GM12878 (cell line): ENCODE measurements around the gene NAT9.

Experiments
- CTCF ChIP-seq, 3 experiments: IDR thresholded peaks in 2 of 3; conservative IDR thresholded peaks in 1 of 3; 2 replicates each; pipeline ENCODE4 v1.5.1; 2011; ENCODE audit warnings: low read depth in 3 of 3, low read length in 3 of 3, mild to moderate bottlenecking in 3 of 3, control low read depth in 2 of 3, moderate library complexity in 2 of 3, inconsistent platforms in 1 of 3, mixed read lengths in 1 of 3; ENCODE audit not compliant: control insufficient read depth in 2 of 3, insufficient read depth in 1 of 3; ENCODE audit errors: extremely low read depth in 1 of 3
- MYC ChIP-seq: IDR thresholded peaks from 2 replicates; pipeline ENCODE4 v1.6.1; 2011; ENCODE audit warnings: mild to moderate bottlenecking, low read length, moderate library complexity, inconsistent platforms; ENCODE audit not compliant: insufficient read depth, insufficient replicate concordance, insufficient read length, severe bottlenecking
- POLR2A ChIP-seq: IDR thresholded peaks from 2 replicates; pipeline ENCODE4 v1.6.1; 2011; ENCODE audit warnings: low read depth, mild to moderate bottlenecking, low read length
- TAF1 ChIP-seq: IDR thresholded peaks from 2 replicates; pipeline ENCODE4 v1.6.1; 2011; ENCODE audit warnings: mild to moderate bottlenecking, low read depth, low read length, borderline replicate concordance
- TF ChIP-seq, protein P1 (sequence below): IDR thresholded peaks from 2 replicates; pipeline ENCODE4 v1.6.1; 2011; ENCODE audit warnings: low read depth, low read length, improper control_type of control experiment, borderline replicate concordance

DNA sequence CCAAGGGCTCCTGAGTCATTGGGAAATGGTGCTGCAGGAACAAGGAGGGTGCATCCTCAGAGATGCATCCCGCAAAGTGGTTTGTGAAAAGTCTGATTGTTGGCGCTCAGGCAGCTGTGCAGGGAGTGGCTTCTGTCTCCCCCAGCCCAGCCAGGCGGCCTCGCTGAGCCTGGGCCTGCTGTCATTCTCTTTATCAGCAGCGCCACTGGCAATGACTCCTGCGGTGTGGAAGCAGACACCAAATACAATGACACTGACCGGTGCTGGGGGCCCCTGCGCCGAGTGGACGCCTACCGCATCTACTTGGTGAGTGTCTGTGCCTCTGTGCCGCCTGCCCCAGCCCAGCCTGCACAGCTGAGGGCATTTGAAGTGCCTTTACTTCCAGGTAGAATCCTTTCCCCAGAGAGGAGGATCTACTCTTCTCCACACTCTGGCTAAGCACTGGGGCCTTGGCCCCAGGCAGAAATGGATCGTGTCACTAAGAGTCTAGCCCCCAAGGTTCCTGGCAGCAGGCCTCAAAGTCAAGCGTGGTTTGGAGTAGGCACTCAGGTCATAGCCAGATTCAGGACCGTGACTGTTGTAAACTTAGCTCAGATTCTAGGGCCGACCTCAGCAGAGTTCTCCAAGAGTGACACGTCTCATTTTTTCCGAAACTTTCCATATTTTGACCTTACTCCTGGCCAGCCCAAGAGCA is 19.3 kb upstream of the NAT9 start:
- TF ChIP-seq CTCF (IDR thresholded peaks at IDR 0.05 in 2 of 3, conservative IDR thresholded peaks at IDR 0.05 in 1 of 3; ENCODE audit: control insufficient read depth in 2 of 3, extremely low read depth in 1 of 3, insufficient read depth in 1 of 3, low read depth in 3 of 3, low read length in 3 of 3) (no peak), POLR2A (no peak), TAF1 (no peak), MYC (no peak)
- TF ChIP-seq, protein P1, sequence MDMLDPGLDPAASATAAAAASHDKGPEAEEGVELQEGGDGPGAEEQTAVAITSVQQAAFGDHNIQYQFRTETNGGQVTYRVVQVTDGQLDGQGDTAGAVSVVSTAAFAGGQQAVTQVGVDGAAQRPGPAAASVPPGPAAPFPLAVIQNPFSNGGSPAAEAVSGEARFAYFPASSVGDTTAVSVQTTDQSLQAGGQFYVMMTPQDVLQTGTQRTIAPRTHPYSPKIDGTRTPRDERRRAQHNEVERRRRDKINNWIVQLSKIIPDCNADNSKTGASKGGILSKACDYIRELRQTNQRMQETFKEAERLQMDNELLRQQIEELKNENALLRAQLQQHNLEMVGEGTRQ, result no peak
